HEK293 (cell line): ENCODE measurements around the gene CAPRIN1.
"Not testable (repeated sequence)": the region's sequence is repeated elsewhere in the genome, so short reads cannot be mapped to it uniquely, and the experiment has no call there.

ENCODE experiments used
- CTCF ChIP-seq: fragments of 450-650 bp; formaldehyde crosslinking; IDR thresholded peaks from 2 replicates; pipeline ENCODE4 v1.5.1; 2016; ENCODE audit warnings: missing biosample characterization, missing genetic modification characterization
- ZBTB48 ChIP-seq: fragments of 450-650 bp; formaldehyde crosslinking; IDR thresholded peaks from 2 replicates; pipeline ENCODE4 v1.5.1; 2016; ENCODE audit warnings: missing biosample characterization, missing genetic modification characterization

- TF ChIP-seq ZBTB48; CTCF (tag by site-specific recombination): not testable (repeated sequence)
These were observed 19.8 kb downstream of the CAPRIN1 start for GRCh38 chr11:34071306-34071705.
